ENCODE data around the gene GPAM. TPM values are rescaled to one million over a fixed set of nuclear protein-coding genes. Genes with fewer than 3 reads are reported as not detected.

Gene GPAM
- polyA plus RNA-seq, 1 of the 3 experiments (the other 2 are of a cell fraction): 2.1 TPM

DNA sequence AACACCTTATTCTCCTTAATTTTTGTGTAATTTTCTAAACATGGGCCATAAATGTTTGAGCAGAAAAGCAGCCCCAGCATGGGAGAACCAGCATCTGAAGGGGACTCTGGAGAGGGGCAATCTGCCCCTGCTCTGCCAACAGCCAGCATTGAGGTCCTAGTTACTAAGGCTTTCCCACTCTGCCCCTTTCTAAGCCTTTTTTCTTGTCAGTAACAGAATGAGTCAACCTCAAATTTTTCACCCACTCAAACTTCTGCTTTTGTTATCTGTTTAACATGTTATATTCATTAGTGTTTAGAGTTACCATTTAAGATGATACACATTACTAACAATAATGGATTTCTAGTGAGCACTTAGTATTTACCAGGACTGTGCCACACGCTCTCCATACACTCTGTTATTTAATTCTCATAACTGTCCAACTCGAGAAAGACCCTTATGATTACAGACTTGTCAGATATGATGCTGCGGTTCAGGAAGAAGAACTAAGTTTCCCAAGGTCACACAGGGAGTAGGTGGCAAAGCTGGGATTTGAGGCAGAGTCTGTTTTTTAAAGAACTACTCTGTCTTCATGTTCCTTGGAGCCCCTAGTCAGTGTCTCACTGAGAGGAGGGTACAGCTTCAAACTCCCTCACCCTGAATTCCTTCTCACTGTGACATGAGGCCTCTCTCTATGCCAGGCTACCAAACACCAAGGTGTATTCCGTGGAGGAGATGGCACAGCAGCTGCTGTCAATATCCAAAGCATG, 19.9 kb upstream of the GPAM start:
- no peak overlapping the region for H3K4me3 ChIP-seq (ENCODE audit: low read depth in 2 of 2, low read length in 1 of 2)
- ChIA-PET POLR2A (no interaction called here), CTCF (no interaction called here)
- H3K27ac ChIP-seq (ENCODE audit: low read depth in 2 of 2, low read length in 1 of 2): no peak overlapping the region; a peak in 1 of 4 replicates
- no peaks in the 10 kb centered on the region for H3K79me2 ChIP-seq (ENCODE audit: insufficient read depth)
- H3K9me3 ChIP-seq: no peaks in the 10 kb centered on the region
- peaks cover 0 to 24% of the 10 kb centered on the region in 2 experiments; a peak in 2 of 4 replicates for H3K4me1 ChIP-seq (ENCODE audit: control insufficient read depth in 1 of 2, insufficient read depth in 2 of 2, low read depth in 1 of 2, low read length in 1 of 2)
- no peak overlapping the region for H2AFZ ChIP-seq (ENCODE audit: low read depth)
- H4K20me1 ChIP-seq (ENCODE audit: insufficient read depth): no peaks in the 10 kb centered on the region
- no peaks in the 10 kb centered on the region for H3K27me3 ChIP-seq (ENCODE audit: insufficient read depth)
- no peaks in the 10 kb centered on the region for H3K36me3 ChIP-seq (replicated peaks in 1 of 2; ENCODE audit: control insufficient read depth in 1 of 2, insufficient read depth in 2 of 2, low read length in 1 of 2)
- H3F3A ChIP-seq (replicated peaks; ENCODE audit: insufficient read depth): no peaks in the 10 kb centered on the region
- whole genome bisulfite sequencing (ENCODE audit: low lambda C conversion rate): 12% methylated on average over 4 of the region's 4 CpGs
- no peak for TF ChIP-seq GABPA (IDR thresholded peaks at IDR 0.05; ENCODE audit: low read depth)
- H3K9me2 ChIP-seq: no peaks in the 10 kb centered on the region
- no peak overlapping the region for H3K9ac ChIP-seq
- no peak overlapping the region for H3K4me2 ChIP-seq
- DNase-seq: no peak

DNA sequence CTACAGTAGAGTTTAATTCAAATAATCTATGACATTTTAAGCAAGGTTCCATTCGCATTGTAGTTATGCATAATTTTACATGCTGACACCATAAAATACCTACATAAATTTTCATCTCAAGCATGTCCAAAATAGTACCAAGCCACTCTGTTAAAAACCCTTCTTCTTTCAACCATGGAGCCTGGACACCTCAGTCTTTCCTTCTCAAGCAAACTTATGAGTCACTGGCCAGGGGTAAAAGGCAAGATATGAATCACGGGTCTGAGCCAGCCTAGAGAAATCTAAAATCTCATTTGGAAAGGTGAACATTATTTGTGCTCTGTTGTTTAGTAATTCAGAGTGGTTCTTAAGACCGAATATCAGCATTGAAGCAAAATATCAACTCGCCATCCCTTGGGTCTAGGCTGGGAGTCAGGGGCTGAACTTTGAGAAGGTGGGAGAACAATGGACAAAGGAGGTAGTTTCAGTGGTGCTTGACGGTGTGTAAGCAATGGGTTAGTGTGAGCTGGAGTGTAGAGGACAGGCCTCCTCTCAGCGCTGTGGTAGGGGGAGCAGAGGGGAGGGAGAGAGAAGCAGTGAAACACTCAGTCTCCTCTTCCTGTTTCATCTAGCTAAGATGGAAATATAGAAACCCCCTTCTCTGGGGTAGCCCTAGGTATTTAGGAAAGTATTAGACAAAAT, 19.1 kb upstream of the GPAM start:
- Histone ChIP-seq H3K27ac (ENCODE audit: low read depth in 2 of 2, low read length in 1 of 2) (no peak overlapping the region), H4K20me1 (ENCODE audit: insufficient read depth) (no peaks in the 10 kb centered on the region), H3K79me2 (ENCODE audit: insufficient read depth) (no peaks in the 10 kb centered on the region), H3K4me2 (no peak overlapping the region), H3K4me3 (ENCODE audit: low read depth in 2 of 2, low read length in 1 of 2) (no peak overlapping the region), H3K9me3 (no peaks in the 10 kb centered on the region), H3K9me2 (no peaks in the 10 kb centered on the region), H3K27me3 (ENCODE audit: insufficient read depth) (no peaks in the 10 kb centered on the region), H3K4me1 (ENCODE audit: control insufficient read depth in 1 of 2, insufficient read depth in 2 of 2, low read depth in 1 of 2, low read length in 1 of 2) (peaks cover 0 to 16% of the 10 kb centered on the region in 2 experiments; a peak in 1 of 4 replicates), H2AFZ (ENCODE audit: low read depth) (no peak overlapping the region), H3K36me3 (replicated peaks in 1 of 2; ENCODE audit: control insufficient read depth in 1 of 2, insufficient read depth in 2 of 2, low read length in 1 of 2) (no peaks in the 10 kb centered on the region), H3F3A (replicated peaks; ENCODE audit: insufficient read depth) (no peaks in the 10 kb centered on the region), H3K9ac (no peak overlapping the region)
- ChIA-PET CTCF (no interaction called here), POLR2A (no interaction called here)
- 40% methylated on average over 6 of the region's 6 CpGs for WGBS (ENCODE audit: low lambda C conversion rate)
- no peak for TF ChIP-seq TEAD4 (IDR thresholded peaks at IDR 0.05; ENCODE audit: borderline replicate concordance, insufficient read depth)
- TF ChIP-seq, protein P1, sequence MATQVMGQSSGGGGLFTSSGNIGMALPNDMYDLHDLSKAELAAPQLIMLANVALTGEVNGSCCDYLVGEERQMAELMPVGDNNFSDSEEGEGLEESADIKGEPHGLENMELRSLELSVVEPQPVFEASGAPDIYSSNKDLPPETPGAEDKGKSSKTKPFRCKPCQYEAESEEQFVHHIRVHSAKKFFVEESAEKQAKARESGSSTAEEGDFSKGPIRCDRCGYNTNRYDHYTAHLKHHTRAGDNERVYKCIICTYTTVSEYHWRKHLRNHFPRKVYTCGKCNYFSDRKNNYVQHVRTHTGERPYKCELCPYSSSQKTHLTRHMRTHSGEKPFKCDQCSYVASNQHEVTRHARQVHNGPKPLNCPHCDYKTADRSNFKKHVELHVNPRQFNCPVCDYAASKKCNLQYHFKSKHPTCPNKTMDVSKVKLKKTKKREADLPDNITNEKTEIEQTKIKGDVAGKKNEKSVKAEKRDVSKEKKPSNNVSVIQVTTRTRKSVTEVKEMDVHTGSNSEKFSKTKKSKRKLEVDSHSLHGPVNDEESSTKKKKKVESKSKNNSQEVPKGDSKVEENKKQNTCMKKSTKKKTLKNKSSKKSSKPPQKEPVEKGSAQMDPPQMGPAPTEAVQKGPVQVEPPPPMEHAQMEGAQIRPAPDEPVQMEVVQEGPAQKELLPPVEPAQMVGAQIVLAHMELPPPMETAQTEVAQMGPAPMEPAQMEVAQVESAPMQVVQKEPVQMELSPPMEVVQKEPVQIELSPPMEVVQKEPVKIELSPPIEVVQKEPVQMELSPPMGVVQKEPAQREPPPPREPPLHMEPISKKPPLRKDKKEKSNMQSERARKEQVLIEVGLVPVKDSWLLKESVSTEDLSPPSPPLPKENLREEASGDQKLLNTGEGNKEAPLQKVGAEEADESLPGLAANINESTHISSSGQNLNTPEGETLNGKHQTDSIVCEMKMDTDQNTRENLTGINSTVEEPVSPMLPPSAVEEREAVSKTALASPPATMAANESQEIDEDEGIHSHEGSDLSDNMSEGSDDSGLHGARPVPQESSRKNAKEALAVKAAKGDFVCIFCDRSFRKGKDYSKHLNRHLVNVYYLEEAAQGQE (IDR thresholded peaks at IDR 0.05; ENCODE audit: low read depth, low read length): no peak
- TF ChIP-seq TCF12 (IDR thresholded peaks at IDR 0.05): no peak
- no peak for TF ChIP-seq YY1 (IDR thresholded peaks at IDR 0.05; ENCODE audit: low read depth)
- no peak for TF ChIP-seq CHD2 (IDR thresholded peaks at IDR 0.05; ENCODE audit: low read length, partially characterized antibody)
- no peak for TF ChIP-seq FOXJ3 (CRISPR knock-in tag; IDR thresholded peaks at IDR 0.05)
- TF ChIP-seq, protein P2, sequence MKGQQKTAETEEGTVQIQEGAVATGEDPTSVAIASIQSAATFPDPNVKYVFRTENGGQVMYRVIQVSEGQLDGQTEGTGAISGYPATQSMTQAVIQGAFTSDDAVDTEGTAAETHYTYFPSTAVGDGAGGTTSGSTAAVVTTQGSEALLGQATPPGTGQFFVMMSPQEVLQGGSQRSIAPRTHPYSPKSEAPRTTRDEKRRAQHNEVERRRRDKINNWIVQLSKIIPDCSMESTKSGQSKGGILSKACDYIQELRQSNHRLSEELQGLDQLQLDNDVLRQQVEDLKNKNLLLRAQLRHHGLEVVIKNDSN (IDR thresholded peaks at IDR 0.05; ENCODE audit: borderline replicate concordance, low read depth): no peak
- TF ChIP-seq EP300 (IDR thresholded peaks at IDR 0.05; ENCODE audit: borderline replicate concordance in 1 of 2, low read depth in 1 of 2, low read length in 1 of 2): no peak
- TF ChIP-seq RFX5 (IDR thresholded peaks at IDR 0.05; ENCODE audit: low read length): no peak
- TF ChIP-seq JUND (IDR thresholded peaks at IDR 0.05): no peak
- TF ChIP-seq, protein P3, sequence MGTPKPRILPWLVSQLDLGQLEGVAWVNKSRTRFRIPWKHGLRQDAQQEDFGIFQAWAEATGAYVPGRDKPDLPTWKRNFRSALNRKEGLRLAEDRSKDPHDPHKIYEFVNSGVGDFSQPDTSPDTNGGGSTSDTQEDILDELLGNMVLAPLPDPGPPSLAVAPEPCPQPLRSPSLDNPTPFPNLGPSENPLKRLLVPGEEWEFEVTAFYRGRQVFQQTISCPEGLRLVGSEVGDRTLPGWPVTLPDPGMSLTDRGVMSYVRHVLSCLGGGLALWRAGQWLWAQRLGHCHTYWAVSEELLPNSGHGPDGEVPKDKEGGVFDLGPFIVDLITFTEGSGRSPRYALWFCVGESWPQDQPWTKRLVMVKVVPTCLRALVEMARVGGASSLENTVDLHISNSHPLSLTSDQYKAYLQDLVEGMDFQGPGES (IDR thresholded peaks at IDR 0.05; ENCODE audit: low read depth, low read length): no peak
- TF ChIP-seq FOXM1 (IDR thresholded peaks at IDR 0.05; ENCODE audit: low read depth): no peak
- TF ChIP-seq POLR2AphosphoS5 (IDR thresholded peaks at IDR 0.05; ENCODE audit: low read depth, low read length): no peak
- TF ChIP-seq, protein P4, sequence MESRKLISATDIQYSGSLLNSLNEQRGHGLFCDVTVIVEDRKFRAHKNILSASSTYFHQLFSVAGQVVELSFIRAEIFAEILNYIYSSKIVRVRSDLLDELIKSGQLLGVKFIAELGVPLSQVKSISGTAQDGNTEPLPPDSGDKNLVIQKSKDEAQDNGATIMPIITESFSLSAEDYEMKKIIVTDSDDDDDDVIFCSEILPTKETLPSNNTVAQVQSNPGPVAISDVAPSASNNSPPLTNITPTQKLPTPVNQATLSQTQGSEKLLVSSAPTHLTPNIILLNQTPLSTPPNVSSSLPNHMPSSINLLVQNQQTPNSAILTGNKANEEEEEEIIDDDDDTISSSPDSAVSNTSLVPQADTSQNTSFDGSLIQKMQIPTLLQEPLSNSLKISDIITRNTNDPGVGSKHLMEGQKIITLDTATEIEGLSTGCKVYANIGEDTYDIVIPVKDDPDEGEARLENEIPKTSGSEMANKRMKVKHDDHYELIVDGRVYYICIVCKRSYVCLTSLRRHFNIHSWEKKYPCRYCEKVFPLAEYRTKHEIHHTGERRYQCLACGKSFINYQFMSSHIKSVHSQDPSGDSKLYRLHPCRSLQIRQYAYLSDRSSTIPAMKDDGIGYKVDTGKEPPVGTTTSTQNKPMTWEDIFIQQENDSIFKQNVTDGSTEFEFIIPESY (IDR thresholded peaks at IDR 0.05; ENCODE audit: borderline replicate concordance, low read depth): no peak
- no peak for TF ChIP-seq GABPA (IDR thresholded peaks at IDR 0.05; ENCODE audit: low read depth)
- DNase-seq: no peak

Measured in SK-N-SH (cell line).